GDM1 (cell line): Measurements from ENCODE around the gene TEX13D.
"Not testable (repeated sequence)": the region's sequence is repeated elsewhere in the genome, so short reads cannot be mapped to it uniquely, and the experiment has no call there.

Experiments
- DNase-seq: peaks from one replicate; lab custom pipeline; 2025; lab: John Stamatoyannopoulos, UW

TEX13D gene

GRCh38 chrX:124332481-124333424 lies at the start of gene TEX13D:
TSS of gene TEX13D (plus strand) at chrX:124332660. CDS start at chrX:124332918, 258 bp downstream.
- no peak for DNase-seq

- DNase-seq = no peak
Measured at GRCh38 chrX:124289443-124289842, 43.0 kb upstream of the TEX13D start.

GRCh38 chrX:124293810-124294209 lies 38.6 kb upstream of the TEX13D start:
- no peak for DNase-seq

- not testable (repeated sequence) for DNase-seq
Measured at GRCh38 chrX:124299323-124299722, 33.1 kb upstream of the TEX13D start.

GRCh38 chrX:124300405-124300804 lies 32.1 kb upstream of the TEX13D start:
- no peak for DNase-seq

- no peak for DNase-seq
Measured at GRCh38 chrX:124307253-124307907, 25.1 kb upstream of the TEX13D start.

- no peak for DNase-seq
Measured at GRCh38 chrX:124325732-124326131, 6.7 kb upstream of the TEX13D start.

GRCh38 chrX:124328765-124329164 lies 3.7 kb upstream of the TEX13D start:
- no peak for DNase-seq

GRCh38 chrX:124333862-124334261 lies 1.4 kb downstream of the TEX13D start:
- DNase-seq = no peak

GRCh38 chrX:124334555-124334954 lies 2.1 kb downstream of the TEX13D start:
- DNase-seq = not testable (repeated sequence)

- no peak for DNase-seq
Measured at GRCh38 chrX:124335598-124335997, 3.1 kb downstream of the TEX13D start.

GRCh38 chrX:124337916-124338315 lies 5.5 kb downstream of the TEX13D start:
- no peak for DNase-seq

- DNase-seq = no peak
Measured at GRCh38 chrX:124338733-124339514, 6.5 kb downstream of the TEX13D start.

GRCh38 chrX:124341396-124342132 lies 9.1 kb downstream of the TEX13D start:
- DNase-seq = no peak

- no peak for DNase-seq
Measured at GRCh38 chrX:124342174-124342867, 9.9 kb downstream of the TEX13D start.

GRCh38 chrX:124343016-124343415 lies 10.6 kb downstream of the TEX13D start:
- no peak for DNase-seq

- no peak for DNase-seq
Measured at GRCh38 chrX:124344246-124344645, 11.8 kb downstream of the TEX13D start.

- DNase-seq = peak; percentile 48
Measured at GRCh38 chrX:124346117-124346876, 13.8 kb downstream of the TEX13D start, which contains the start of gene SH2D1A. TSS of gene SH2D1A (plus strand) at chrX:124346563. CDS start at chrX:124346643, 80 bp downstream.

GRCh38 chrX:124346877-124347241 lies 14.4 kb downstream of the TEX13D start:
- no peak for DNase-seq

GRCh38 chrX:124347242-124347641 lies 14.8 kb downstream of the TEX13D start:
- no peak for DNase-seq
